ENCODE data around the gene CCDC3.
"Not testable (repeated sequence)": the region's sequence is repeated elsewhere in the genome, so short reads cannot be mapped to it uniquely, and the experiment has no call there.

The CCDC3 gene

GRCh38 chr10:12999849-13000248, 1.7 kb downstream of the CCDC3 start:
- H3K27ac ChIP-seq, result peak overlapping the region; percentile 68 to 85
- H3K4me3 ChIP-seq, result peak overlapping the region; percentile 64 to 80
- DNase-seq, result no peak
- H3K27me3 ChIP-seq, result no peaks in the 10 kb centered on the region
- H3K9me3 ChIP-seq, result no peaks in the 10 kb centered on the region
- H3K36me3 ChIP-seq, result peaks cover 0 to 10% (median 6%) of the 10 kb centered on the region in 3 donors
- peaks cover 0 to 54% (median 22%) of the 10 kb centered on the region in 4 donors for H3K4me1 ChIP-seq
- TF ChIP-seq, protein P1, sequence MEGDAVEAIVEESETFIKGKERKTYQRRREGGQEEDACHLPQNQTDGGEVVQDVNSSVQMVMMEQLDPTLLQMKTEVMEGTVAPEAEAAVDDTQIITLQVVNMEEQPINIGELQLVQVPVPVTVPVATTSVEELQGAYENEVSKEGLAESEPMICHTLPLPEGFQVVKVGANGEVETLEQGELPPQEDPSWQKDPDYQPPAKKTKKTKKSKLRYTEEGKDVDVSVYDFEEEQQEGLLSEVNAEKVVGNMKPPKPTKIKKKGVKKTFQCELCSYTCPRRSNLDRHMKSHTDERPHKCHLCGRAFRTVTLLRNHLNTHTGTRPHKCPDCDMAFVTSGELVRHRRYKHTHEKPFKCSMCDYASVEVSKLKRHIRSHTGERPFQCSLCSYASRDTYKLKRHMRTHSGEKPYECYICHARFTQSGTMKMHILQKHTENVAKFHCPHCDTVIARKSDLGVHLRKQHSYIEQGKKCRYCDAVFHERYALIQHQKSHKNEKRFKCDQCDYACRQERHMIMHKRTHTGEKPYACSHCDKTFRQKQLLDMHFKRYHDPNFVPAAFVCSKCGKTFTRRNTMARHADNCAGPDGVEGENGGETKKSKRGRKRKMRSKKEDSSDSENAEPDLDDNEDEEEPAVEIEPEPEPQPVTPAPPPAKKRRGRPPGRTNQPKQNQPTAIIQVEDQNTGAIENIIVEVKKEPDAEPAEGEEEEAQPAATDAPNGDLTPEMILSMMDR (IDR thresholded peaks at IDR 0.05), result no peak
- intact Hi-C loops (cut with DNase I; ENCODE audit: low total_unique reads), result loop anchor here (5.0 kb wide), 1 partner anchor 98 kb away; no protein-coding TSS in a partner anchor

- intact Hi-C loops (cut with DNase I; ENCODE audit: low total_unique reads), result no loop called here
- H3K4me1 ChIP-seq, result peaks cover 0 to 72% (median 27%) of the 10 kb centered on the region in 4 donors
- TF ChIP-seq, protein P1 (IDR thresholded peaks at IDR 0.05), result no peak
- H3K9me3 ChIP-seq, result no peaks in the 10 kb centered on the region
- no peaks in the 10 kb centered on the region for H3K27me3 ChIP-seq
- peaks cover 0 to 10% (median 6%) of the 10 kb centered on the region in 3 donors for H3K36me3 ChIP-seq
- no peak overlapping the region for H3K4me3 ChIP-seq
- DNase-seq, result no peak
- H3K27ac ChIP-seq, result peak overlapping the region; percentile 67 to 74
These were observed 6.1 kb downstream of the CCDC3 start for GRCh38 chr10:12995425-12995861.

DNA sequence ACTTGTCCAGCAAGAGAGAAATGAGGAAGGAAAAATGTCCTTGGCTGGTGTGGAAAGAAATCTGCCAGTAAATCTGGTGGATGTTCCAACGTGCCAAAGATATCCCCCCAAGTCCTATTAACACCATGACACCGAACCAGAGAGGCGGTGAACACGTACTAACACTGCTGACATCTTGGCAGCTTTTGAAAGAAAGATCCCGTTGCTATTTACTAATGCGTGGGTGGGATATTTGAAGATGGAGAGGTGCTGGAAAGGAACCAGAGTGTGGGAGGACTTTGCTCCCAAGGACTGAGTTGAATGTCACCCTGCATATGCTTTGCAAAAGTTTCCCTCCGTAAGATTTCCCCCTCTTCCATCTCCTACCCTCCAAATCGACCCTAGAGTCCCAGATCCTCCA, 7.9 kb downstream of the CCDC3 start:
- no peaks in the 10 kb centered on the region for H3K9me3 ChIP-seq
- H3K4me3 ChIP-seq, result no peak overlapping the region
- peak overlapping the region; percentile 67 to 74 for H3K27ac ChIP-seq
- peaks cover 0 to 10% (median 6%) of the 10 kb centered on the region in 3 donors for H3K36me3 ChIP-seq
- H3K27me3 ChIP-seq, result no peaks in the 10 kb centered on the region
- intact Hi-C loops (cut with DNase I; ENCODE audit: low total_unique reads), result no loop called here
- TF ChIP-seq, protein P1 (IDR thresholded peaks at IDR 0.05), result no peak
- peaks cover 0 to 75% (median 34%) of the 10 kb centered on the region in 4 donors for H3K4me1 ChIP-seq
- no peak for DNase-seq

DNA sequence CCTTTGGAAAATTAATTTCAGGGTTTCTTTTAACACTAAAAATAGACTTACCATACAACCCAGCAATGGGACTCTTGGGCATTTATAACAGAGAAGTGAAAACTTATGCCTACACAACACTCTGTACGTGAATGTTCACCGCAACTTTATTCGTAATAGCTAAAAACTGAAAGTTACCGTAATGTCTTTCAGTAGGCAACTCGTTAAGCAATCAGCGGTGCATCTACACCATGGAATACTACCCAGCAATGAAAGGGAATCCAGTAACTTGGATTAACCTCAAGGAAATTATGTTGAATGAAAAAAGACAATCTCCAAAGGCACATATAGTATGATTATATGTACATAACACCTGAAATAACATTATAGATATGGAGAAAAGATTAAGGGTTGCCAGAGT, 16.2 kb downstream of the CCDC3 start:
- no peak for DNase-seq

GRCh38 chr10:12984165-12984747, 17.3 kb downstream of the CCDC3 start:
- Histone ChIP-seq H3K27ac (no peak overlapping the region), H3K4me1 (peaks cover 0 to 47% (median 21%) of the 10 kb centered on the region in 4 donors), H3K36me3 (peaks cover 0 to 5% (median 4%) of the 10 kb centered on the region in 3 donors), H3K4me3 (no peak overlapping the region), H3K9me3 (no peaks in the 10 kb centered on the region), H3K27me3 (no peaks in the 10 kb centered on the region)
- DNase-seq, result no peak
- TF ChIP-seq, protein P1 (IDR thresholded peaks at IDR 0.05), result no peak
- intact Hi-C loops (cut with DNase I; ENCODE audit: low total_unique reads), result no loop called here

More for the DNA sequence above, 16.2 kb downstream of the CCDC3 start:
- H3K4me1 ChIP-seq, result peaks cover 0 to 46% (median 16%) of the 10 kb centered on the region in 4 donors
- H3K4me3 ChIP-seq, result no peak overlapping the region
- no peaks in the 10 kb centered on the region for H3K9me3 ChIP-seq
- TF ChIP-seq, protein P1 (IDR thresholded peaks at IDR 0.05), result no peak
- intact Hi-C loops (cut with DNase I; ENCODE audit: low total_unique reads), result no loop called here
- H3K36me3 ChIP-seq, result peaks cover 0 to 5% (median 4%) of the 10 kb centered on the region in 3 donors
- H3K27ac ChIP-seq, result no peak overlapping the region
- no peaks in the 10 kb centered on the region for H3K27me3 ChIP-seq

- DNase-seq; intact Hi-C loops (cut with DNase I; ENCODE audit: low total_unique reads); H3K36me3 ChIP-seq; H3K4me3 ChIP-seq; H3K27ac ChIP-seq; H3K27me3 ChIP-seq; H3K9me3 ChIP-seq: not testable (repeated sequence)
- H3K4me1 ChIP-seq, result peaks cover 0 to 41% (median 16%) of the 10 kb centered on the region in 4 donors
These were observed 17.9 kb downstream of the CCDC3 start for GRCh38 chr10:12983568-12983967.
